Measurements from ENCODE around the gene COG4.

- TF ChIP-seq POLR2A (IDR thresholded peaks at IDR 0.05) (no peak), EP300 (IDR thresholded peaks at IDR 0.05) (no peak)
- TF ChIP-seq, protein P1, sequence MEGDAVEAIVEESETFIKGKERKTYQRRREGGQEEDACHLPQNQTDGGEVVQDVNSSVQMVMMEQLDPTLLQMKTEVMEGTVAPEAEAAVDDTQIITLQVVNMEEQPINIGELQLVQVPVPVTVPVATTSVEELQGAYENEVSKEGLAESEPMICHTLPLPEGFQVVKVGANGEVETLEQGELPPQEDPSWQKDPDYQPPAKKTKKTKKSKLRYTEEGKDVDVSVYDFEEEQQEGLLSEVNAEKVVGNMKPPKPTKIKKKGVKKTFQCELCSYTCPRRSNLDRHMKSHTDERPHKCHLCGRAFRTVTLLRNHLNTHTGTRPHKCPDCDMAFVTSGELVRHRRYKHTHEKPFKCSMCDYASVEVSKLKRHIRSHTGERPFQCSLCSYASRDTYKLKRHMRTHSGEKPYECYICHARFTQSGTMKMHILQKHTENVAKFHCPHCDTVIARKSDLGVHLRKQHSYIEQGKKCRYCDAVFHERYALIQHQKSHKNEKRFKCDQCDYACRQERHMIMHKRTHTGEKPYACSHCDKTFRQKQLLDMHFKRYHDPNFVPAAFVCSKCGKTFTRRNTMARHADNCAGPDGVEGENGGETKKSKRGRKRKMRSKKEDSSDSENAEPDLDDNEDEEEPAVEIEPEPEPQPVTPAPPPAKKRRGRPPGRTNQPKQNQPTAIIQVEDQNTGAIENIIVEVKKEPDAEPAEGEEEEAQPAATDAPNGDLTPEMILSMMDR (IDR thresholded peaks at IDR 0.05) = no peak
Measured at GRCh38 chr16:70568601-70569237, 45.4 kb upstream of the COG4 start.
